ENCODE measurements around the gene PROSER2.

Gene PROSER2

DNA sequence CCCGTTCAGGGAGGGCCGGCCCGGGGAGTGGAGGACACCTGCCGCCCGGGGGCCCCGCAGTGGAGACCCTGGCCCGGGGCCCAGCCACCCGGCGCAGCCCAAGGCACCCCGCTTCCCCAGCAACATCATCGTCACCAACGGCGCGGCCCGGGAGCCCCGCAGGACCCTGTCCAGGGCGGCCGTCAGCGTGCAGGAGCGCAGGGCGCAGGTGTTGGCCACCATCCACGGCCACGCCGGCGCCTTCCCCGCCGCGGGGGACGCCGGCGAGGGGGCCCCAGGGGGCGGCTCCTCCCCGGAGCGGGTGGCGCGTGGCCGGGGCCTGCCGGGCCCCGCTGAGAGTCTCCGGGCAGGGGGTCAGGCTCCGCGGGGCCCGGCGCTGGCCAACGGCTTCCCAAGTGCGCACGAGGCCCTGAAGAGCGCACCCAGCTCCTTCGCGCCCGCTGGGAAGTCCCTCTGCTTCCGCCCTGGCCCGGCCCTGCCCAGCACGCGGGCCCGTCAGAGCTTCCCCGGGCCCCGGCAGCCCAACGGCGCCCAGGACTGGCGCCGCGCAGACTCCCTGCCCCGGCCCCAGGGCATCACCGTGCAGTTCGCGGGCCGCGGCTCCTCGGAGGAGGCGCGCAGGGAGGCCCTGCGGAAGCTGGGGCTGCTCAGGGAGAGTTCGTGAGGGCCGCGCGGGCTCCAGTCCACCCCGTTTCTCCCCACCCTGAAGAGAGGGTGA is 46.7 kb downstream of the PROSER2 start:
- DNase-seq, result no peak

DNA sequence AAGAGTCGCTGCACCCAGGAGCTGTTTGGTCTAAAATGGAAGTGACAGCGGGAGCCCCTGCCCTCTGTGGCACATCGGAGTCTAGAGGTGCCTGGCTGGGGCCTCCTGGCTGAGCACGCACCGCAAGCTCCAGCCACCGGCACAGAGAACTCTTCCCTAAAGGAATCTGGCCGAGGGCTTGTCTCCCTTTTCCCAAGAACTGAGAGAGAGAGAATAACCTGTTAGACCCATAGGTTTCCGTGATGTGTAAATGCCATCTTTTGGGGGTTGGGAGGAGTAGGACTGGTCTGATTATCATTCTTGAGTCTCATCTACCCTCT is 47.3 kb downstream of the PROSER2 start:
- DNase-seq, result no peak

DNA sequence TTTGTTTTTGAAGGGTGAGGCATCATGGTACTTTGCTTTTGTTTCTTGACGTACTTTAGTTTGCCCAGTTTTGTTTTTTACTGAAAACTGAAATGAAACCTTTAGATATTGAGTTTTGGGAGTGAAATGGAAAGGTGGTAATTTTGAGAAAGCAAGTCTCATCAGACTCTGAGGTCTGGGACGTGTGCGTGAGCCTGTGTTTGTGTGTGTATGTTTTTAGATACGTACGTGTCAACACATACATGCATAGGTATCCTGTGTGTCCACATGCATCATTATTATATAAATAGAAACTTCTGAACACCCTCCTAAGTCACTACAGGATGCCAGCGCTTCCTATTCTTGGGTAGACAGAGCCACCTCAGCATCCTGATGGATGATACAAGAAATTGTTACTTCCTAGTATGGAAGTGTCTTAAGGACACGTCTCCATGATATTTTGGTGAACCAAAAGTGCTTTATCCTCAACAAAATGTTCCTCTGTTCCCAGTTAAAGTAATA is 47.8 kb downstream of the PROSER2 start:
- DNase-seq, result no peak

DNA sequence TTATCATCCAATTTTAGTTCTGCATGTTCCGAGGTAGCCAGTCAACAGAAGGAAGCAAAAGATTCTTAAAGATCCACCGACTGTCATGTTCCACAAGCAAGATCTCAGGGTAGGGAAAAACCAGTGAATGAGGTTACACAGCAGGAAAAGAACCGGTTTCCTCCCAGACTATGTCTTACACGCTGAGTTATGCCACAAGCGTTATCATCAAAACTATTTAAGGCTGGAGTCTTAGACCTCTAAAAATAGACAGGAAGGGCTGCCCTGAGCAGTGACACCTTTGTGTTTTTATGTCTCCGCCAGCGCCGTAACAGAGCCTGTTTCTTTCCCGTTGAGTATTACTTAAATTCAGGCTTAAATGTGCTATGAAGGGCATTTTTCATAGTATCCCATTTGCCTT is 48.3 kb downstream of the PROSER2 start:
- DNase-seq, result no peak

DNA sequence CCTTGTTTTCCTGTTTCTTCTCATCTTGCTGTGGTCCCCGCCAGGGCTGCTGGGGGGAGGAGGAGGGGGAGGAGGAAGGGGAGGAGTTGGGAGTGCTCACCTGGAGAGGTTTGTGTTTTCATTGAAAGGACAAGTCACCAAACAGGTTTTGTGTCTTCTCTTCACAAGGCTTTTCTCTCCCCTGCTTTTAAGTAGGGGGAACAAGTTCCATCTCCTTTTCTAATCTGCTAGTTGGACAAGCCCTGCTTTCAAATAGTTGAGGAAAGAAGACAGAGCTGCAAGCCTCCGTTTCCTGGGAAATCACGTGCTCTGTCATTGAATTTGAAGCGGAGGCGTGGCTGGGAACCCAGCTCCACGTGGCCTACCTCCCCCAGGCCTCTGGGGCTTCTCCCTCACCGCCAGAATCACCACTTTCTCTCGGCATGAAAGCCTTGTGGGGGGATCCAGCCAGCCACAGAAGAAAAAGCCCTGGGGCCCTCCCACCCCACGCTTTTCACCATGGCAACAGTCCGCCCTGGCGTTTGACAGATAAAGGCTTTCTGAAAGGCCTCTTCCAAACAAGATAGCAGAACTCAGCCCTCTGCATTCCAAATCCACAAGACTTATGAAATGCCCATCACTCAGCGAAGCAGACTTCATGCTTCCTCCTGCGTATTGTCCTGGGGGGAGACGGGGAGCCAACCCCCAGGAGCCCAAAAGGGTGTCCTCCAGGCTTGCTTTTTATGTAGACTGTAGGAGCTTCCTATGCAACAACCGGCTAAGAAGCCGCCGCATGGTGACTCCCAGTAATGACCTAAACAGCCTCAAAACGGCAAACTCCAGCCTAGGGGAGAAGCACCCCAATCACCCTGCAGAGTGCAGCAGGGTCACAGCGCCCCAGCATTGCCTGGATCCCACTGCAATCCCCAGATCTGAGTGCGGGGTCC is 51.7 kb downstream of the PROSER2 start:
- peak; percentile 29 for DNase-seq

DNA sequence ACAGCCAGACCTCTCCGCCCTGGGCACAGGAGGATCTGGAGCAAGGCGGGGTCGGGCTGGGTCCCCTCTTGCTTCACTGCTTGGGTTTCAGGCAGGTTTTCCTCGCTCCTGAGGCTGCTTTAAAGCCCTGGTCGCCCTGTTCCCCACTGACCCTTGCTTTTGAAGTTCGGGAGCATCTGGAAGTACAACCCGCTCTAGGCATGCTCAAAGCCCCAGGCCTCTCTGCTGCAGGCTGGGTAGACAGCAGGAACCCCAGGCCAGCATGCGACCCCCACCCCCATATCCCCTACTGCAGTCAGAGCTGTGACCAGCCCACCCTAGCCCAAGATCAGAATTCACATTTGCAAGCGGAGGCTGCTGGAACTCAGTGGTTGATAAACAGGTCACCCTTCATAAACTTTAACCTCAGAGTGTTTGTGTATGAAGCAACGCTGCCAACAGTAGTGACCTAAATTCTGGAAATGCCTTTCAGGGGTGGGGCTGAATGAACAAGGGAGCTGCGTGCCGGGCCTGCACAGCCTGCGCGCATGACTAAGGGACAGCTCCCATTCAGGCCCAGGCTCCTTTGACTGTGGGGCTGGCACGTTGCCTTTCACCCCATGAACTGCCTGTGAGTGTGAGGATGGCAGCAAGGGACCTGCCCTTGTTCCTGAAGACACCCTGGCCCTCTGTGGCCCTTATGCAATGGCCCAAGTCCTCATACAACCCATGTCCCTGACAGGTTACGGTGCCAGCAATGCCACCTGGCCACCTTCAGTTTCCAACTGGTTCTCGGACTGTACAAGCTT is 52.5 kb downstream of the PROSER2 start:
- DNase-seq, result no peak

DNA sequence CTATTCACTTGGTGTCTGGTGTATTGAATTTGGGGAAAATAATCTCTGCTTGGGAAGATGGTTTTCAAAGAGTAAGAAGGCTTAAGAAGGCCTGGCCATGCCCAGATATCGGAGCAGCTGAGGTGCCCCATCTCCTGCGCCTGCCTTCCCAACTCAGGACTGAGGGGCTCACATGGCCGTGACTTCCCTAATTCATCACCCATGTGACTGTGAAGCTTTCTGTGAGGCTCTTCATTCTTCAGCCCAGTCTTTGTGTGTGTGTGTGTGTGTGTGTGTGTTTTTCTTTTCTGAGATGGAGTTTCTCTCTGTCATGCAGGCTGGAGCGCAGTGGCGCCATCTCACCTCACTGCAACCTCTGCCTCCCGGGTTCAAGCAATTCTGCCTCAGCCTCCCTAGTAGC is 53.2 kb downstream of the PROSER2 start:
- no peak for DNase-seq

DNA sequence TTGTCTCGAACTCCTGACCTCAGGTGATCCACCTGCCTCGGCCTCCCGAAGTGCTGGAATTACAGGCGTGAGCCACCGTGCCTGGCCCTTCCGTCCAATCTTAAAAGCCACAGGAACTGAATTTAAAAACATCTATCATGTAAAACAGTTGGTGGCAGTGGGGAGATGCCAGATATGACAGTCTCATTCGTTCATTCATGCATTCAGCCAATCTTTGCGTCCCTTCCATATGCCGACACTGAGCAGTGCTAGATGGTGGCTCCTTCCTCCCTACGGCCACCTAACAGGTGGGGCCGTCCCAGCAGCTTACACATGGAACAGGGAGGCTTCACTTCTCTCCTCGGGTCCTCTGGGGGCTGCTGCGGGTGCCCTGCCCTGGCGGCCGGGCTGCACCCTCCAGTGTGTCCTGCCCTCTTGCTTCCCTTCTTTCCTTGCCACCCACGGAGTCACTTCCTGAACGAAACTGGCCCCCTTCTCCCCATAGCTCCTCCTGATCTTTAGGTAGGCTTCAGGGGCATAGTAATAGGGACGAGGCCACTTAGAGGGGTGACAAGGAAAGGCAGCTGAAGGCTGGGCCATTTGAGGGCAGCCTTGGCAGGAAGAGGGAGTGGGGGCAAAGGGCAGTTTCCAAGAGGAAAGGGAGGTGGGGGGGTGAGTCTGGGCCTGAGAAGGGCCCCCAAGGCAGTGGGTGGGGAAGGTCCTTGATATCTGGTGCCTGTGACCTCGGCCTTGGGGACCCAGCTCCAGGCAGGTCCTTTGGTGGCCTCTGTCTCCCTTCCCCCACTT is 53.8 kb downstream of the PROSER2 start:
- DNase-seq, result no peak

DNA sequence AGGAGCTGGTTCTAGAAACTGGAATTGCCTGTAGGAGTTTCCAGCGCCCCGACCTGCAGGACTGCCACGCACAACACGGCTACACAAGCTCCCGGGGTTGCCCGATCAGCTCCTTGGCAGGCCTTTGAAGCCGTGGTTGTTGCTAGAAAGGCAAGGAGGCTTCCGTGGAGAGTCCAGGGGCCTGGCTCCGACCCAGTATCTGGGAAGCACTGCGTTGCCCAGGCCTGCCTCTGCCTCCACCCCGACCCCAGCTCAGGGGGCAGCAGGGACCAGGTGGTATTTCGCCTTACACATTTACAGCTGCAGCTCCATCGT is 54.4 kb downstream of the PROSER2 start:
- no peak for DNase-seq

DNA sequence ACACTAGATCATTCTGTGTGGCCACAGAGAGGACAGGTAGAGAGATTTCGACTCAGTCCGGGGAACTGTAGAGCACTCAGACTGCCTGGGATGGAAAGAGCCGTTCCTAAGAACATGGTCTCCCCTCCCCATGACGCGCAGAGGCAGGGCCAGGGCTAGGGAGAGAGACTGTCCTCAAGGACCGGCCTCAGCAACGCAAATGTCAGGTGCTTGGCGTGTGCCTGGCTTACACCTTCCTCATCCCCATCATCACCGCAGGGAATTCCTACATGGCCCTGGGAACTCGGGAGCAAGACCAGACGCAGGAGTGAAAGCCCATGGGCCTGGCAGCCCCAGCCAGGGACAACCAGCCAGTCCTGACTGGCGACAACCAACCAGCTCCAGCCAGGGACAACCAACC is 55.6 kb downstream of the PROSER2 start:
- DNase-seq, result no peak

DNA sequence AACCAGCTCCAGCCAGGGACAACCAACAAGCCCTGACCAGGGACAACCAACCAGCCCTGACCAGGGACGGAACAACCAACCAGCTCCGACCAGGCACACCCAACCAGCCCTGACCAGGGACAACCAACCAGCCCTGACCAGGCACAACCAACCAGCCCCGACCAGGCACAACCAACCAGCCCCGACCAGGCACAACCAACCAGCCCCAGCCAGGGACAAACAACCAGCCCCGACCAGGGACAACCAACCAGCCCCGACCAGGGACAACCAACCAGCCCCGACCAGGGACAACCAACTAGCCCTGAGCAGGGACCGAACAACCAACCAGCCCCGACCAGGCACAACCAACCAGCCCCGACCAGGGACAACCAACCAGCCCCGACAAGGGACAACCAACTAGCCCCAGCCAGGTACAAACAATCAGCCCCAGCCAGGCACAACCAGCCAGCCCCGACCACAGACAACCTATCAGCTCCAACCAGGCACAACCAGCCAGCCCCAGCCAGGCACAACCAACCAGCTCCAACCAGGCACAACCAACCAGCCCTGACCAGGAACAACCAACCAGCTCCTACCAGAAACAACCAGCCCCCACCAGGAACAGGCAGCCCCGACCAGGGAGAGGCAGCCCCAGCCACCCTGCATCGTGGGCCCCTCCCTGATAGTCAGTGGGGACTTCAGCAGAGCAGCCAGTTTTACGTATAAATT is 56.4 kb downstream of the PROSER2 start:
- DNase-seq, result no peak

DNA sequence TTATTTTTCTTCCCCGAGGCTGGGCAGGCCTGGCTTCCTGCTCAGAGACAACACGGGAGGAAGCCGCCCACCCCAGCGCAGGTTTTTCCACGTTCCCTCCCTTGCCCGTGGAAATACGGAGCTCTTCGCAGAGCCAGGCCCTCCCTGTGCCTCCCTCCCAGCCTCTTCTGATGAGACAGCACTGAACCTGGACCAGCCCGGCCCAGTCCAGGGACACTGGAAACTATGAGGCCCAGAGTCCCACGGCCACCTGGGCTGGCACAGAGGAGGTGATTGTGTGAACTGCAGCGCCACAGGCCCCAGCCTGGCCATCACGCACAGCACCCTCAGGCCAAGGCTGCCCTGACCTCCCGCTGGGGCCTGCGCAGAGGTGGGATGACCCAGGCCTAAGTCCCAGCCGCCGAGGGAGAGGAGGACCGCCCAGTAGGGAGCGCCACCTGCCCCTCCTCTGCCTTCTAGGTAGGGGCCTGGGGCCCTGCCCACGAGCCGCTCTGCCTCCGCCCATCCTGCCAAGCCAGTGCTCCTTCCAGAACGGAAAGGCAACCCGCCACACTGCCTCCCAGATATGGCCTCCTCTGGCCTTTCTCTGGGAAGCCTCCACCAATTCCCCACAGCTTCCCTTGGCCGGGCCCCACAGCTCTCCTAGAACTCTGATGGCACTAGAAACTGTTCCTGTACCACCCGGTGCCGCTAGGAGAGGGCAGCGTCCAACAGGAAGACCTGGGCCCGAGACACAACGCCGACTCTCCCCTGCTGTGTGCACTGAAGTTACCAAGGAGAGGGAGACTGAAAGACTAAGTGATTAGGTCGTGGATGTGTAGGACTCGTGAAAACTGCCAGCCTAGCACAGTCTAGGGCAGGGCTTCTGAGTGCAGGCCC is 57.2 kb downstream of the PROSER2 start:
- DNase-seq, result no peak

DNA sequence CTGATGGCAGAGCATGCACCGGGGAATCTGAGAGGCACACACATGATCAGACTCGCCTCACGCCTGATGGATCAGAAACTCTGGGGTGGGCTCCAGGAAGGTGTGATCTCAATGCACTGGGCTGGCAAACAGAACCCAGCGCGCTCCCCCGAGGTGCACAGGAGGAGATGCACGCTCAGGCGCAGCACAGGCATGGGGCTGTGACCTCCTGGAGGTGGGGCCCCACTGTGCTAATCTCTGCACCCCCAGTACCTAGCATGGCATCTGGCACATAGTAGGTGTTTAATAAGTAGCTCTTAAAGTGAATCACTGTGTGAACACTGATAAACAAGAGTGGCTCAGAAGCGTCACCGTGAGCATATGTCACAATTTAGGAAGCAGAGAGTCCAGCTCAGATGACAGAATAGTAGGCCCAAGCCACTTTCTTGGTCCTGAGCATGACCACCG is 57.9 kb downstream of the PROSER2 start:
- no peak for DNase-seq

DNA sequence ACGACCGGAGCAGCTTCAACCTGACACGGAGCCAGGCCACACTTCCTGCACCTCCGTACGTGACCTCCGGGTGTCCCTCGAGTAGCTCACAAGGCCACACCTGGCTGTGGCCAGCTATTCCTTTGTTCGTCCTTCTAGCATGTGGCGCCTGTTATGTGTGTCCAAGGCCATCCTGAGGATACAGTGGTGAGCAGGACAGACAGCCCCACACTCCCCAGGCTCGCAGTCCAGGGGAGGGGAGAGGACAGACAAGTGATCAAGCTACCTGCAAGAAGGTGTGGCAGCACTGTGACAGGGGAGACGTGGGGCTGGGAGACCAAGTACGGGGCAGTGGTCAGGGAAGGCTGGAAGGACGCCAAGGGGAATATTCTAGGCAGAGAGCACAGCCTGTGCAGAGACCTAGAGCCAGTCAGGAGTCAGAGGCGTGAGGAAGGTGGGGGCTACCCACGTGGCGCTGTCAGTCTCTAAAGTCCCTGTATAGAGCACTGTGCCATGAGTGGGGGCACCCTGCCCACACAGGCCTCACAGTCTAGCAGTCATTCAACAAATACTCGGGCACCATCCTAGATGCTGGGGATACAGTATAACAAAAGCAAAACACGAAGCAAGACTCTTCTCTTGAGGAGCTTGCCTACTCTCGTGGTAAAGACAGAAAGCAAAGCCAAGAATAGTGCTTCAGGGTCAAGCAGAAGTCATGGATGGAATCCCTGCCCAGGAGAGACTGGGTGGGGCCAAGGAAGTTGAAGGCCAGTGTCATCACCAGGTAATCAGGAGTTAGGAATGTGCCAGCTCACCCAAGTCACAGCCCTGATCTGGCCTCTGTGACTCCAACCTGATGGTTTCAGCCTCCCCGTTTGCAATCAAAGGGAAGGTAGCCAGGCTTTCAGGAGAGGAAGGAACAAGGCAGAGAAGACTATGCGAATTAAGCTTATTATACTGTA is 58.6 kb downstream of the PROSER2 start:
- no peak for DNase-seq

DNA sequence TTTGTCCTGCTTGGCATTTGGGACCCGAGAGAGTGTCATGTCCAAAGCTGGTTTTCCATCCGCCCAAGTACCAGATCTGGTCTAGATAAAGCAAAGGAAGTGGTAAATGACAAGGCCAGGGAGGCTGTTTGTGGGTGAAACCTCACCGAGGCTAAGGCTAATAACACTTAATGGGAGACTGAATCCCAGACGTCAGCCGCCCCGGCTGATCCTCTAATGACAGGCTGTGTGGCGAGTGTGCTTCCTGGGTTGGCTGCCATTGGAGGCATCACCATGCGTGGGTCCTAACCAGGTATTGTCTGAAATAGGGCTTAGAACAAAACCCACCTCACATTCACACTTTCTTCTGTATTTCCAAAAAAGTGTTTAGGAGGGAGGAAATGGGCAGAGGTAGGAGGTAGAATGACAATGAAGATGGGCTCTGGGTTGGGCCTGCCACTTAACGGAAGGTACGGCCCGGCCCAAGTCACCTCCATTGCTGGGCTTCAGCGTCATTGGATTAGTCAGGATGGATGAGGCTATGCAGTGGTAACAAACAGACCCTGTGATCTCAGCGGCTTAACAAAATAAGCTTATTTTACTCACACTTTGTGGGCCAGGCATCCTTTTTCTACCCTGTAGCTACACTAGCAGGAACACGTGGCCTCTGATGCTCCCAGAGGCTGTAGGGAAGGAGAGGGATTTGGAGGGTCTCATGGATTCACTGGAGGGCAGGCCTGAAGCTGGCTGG is 59.7 kb downstream of the PROSER2 start:
- DNase-seq, result no peak

DNA sequence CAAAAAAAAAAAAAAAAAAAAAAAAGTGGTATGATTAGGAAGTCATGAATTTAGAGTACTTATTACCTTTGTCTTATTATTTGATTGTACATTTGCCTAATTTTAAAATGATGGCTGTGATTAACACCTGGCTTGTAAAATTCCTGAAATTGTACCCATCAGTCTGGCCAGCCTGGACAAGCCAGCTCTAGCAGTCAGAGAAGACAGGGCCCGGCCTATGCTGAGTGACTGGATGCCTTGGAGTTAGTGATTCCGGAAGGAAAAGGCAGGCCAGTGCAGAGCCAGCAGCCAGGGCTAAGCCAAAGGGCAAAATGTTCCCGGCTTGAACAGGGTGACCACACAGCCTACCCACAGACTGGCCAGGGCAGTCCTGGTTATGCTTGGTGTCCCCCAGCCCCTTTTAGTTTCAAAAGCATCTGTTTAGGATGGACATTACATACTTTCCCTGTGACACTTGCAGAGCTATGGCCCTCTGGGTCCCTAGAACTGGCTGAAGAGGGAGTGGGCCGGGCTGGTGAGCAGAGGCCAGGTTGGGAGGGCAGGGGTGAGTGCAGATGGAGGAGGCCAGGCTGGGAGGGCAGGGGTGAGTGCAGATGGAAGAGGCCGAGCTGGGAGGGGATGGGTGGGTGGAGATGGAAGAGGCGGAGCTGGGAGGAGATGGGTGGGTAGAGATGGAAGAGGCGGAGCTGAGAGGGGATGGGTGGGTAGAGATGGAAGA is 61.7 kb downstream of the PROSER2 start:
- no peak for DNase-seq

DNA sequence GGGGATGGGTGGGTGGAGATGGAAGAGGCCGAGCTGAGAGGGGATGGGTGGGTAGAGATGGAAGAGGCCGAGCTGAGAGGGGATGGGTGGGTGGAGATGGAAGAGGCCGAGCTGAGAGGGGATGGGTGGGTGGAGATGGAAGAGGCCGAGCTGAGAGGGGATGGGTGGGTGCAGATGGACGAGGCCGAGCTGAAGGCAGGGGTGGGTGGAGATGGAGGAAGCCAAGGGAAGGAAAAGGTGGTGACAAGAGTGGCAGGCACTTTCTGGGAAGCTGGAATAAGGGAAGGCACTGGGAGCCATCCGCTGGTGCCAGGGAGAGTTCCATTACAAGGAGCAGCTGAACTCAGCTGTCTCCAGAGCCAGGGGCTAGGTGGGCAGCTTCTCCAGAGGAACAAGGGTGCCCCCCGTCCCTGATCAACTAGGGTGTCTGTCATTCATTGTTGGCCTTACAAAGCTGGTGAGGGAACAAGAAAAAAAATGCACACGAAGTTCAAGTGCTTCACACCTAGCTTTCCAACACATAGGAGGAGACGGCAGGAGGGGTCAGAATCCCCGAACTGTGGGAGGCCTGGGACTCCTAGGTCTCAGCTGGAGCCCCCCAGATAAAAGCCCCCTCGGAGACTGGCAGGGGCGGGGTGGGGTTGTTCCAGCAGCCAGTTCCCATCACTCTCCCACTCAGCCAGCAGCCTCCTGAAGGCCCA is 62.4 kb downstream of the PROSER2 start:
- no peak for DNase-seq

DNA sequence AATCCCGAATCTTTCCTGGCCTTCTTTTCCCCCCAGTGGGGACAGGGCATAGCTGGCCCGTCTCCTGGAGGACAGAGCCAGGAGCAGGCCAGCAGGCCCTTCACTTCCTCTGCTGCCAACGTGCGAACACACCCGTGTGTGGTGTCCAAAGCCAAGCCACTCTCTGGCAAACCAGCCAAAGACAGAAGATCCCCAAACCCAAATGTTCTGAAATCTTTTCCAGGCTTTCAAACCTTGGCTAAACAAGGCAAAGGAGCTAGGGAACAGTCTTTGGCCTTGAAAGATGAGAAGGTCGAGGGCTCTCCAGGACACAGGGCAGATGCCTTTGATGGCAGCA is 63.0 kb downstream of the PROSER2 start:
- DNase-seq, result no peak
